ENCODE measurements around the gene RTP3. TPM values are rescaled to one million over a fixed set of nuclear protein-coding genes. Genes with fewer than 3 reads are reported as not detected.
"Not testable (repeated sequence)": the region's sequence is repeated elsewhere in the genome, so short reads cannot be mapped to it uniquely, and the experiment has no call there.

RTP3 gene
- total RNA-seq, 4 donors from 2014 or later: not detected

DNA sequence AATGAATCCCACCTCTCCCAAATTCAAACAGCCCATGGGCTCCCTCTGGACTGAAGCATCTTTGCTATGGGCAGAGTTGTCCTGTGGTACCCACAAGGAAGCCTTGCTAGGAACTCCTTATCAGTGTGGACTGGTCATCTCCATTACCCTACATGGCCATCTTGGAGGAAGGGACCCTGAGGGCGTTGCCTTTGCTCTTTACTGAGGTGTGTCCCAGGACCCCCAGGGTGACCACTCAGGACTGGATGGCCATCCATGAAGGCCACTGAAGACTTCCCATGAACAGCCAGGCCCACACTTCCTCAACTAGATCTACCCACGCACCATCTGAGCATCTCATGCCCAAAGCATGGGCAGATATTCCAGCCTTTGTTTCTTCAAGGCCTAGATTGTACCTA, 20.0 kb downstream of the RTP3 start:
- TF ChIP-seq POLR2A (IDR thresholded peaks at IDR 0.05): no peak
- TF ChIP-seq, protein P1, sequence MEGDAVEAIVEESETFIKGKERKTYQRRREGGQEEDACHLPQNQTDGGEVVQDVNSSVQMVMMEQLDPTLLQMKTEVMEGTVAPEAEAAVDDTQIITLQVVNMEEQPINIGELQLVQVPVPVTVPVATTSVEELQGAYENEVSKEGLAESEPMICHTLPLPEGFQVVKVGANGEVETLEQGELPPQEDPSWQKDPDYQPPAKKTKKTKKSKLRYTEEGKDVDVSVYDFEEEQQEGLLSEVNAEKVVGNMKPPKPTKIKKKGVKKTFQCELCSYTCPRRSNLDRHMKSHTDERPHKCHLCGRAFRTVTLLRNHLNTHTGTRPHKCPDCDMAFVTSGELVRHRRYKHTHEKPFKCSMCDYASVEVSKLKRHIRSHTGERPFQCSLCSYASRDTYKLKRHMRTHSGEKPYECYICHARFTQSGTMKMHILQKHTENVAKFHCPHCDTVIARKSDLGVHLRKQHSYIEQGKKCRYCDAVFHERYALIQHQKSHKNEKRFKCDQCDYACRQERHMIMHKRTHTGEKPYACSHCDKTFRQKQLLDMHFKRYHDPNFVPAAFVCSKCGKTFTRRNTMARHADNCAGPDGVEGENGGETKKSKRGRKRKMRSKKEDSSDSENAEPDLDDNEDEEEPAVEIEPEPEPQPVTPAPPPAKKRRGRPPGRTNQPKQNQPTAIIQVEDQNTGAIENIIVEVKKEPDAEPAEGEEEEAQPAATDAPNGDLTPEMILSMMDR (IDR thresholded peaks at IDR 0.05): no peak
- Histone ChIP-seq H3K27ac (no peak overlapping the region), H3K9me3 (no peaks in the 10 kb centered on the region), H3K4me1 (no peaks in the 10 kb centered on the region), H3K4me3 (no peak overlapping the region), H3K27me3 (no peaks in the 10 kb centered on the region), H3K36me3 (no peaks in the 10 kb centered on the region)
- intact Hi-C loops (cut with DNase I): no loop called here
- 94 to 100% methylated on average over 1 to 2 of the region's 2 CpGs for WGBS, 2 donors
- DNase-seq: no peak

DNA sequence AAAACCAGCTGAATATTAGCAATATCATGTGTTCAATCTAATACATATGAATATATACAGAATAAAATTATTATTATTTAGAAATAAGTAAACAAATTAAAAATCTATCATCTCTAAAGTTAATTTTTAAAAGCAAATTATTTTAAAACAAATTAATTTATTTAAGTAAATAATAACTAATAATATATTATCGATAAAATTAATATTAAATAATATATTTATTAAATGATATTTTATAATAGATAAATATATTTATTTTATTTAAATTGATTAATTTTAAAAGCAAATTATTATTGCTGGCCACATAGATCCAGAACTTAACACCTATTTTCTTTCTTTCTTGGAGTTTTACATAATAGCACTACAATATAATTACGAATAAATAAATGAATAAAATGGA, 22.2 kb downstream of the RTP3 start:
- Histone ChIP-seq H3K27me3 (no peaks in the 10 kb centered on the region), H3K4me1 (no peaks in the 10 kb centered on the region), H3K27ac (no peak overlapping the region), H3K9me3 (no peaks in the 10 kb centered on the region), H3K4me3 (no peak overlapping the region), H3K36me3 (no peaks in the 10 kb centered on the region)
- no peak for TF ChIP-seq POLR2A (IDR thresholded peaks at IDR 0.05)
- TF ChIP-seq, protein P1 (IDR thresholded peaks at IDR 0.05): no peak
- 66 to 95% methylated on average over 2 of the region's 2 CpGs for WGBS, 2 donors
- DNase-seq: no peak
- intact Hi-C loops (cut with DNase I): no loop called here

DNA sequence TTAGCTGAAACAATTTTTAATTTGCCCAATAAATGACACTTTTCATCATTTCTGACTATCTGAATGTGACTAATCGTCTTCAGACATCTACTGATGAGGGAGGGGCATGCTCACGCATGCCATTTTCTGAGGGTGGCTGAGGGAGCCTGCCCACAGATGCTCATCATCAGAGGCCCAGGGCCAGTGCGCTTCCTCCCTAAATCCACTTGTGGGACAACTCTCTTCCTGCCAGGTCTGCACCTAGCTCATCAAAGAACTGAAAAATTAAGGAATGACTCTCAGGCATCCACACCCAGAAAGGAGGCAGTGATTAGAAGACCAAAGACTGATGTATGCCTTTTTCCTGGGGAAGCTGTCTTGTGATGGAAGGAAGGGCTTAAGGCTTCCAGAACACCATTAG, 22.8 kb downstream of the RTP3 start:
- Histone ChIP-seq H3K27me3 (no peaks in the 10 kb centered on the region), H3K4me3 (no peak overlapping the region), H3K4me1 (no peaks in the 10 kb centered on the region), H3K36me3 (no peaks in the 10 kb centered on the region), H3K9me3 (no peaks in the 10 kb centered on the region), H3K27ac (no peak overlapping the region)
- TF ChIP-seq POLR2A (IDR thresholded peaks at IDR 0.05): no peak
- TF ChIP-seq, protein P1 (IDR thresholded peaks at IDR 0.05): no peak
- DNase-seq: no peak
- intact Hi-C loops (cut with DNase I): no loop called here
- WGBS, 2 donors: 52 to 80% methylated on average over 3 of the region's 3 CpGs

DNA sequence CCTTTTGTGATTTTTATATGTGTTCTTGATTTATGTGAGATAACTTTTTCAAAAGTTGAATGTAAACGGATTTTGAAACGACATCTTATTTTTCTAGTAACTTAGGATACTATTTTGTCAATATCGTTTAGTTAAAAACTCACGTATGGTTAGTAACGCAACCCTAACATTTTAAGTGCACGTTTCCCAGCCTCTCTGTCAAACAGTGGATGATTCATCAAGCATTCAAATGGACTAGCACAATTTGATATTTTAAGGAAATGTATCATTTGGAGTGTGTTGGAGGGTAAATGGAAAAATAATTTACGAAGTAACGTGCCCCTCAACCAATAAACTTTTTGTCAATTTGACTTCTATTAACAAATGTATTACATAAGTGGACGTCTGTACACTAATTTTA, 23.3 kb downstream of the RTP3 start:
- Histone ChIP-seq H3K27me3 (no peaks in the 10 kb centered on the region), H3K9me3 (no peaks in the 10 kb centered on the region), H3K36me3 (no peaks in the 10 kb centered on the region), H3K27ac (no peak overlapping the region), H3K4me3 (no peak overlapping the region), H3K4me1 (no peaks in the 10 kb centered on the region)
- intact Hi-C loops (cut with DNase I): no loop called here
- 79 to 84% methylated on average over 9 of the region's 9 CpGs for WGBS, 2 donors
- no peak for DNase-seq
- TF ChIP-seq POLR2A (IDR thresholded peaks at IDR 0.05): no peak

GRCh38 chr3:46522201-46522600, 24.4 kb downstream of the RTP3 start:
- whole genome bisulfite sequencing, 2 donors: 83 to 93% methylated on average over 4 of the region's 4 CpGs
- H3K36me3 ChIP-seq; H3K4me1 ChIP-seq; H3K9me3 ChIP-seq; H3K4me3 ChIP-seq; H3K27me3 ChIP-seq; DNase-seq; intact Hi-C loops (cut with DNase I); H3K27ac ChIP-seq: not testable (repeated sequence)

- H3K4me1 ChIP-seq: no peaks in the 10 kb centered on the region
- TF ChIP-seq, protein P1 (IDR thresholded peaks at IDR 0.05): no peak
- TF ChIP-seq POLR2A (IDR thresholded peaks at IDR 0.05): no peak
- H3K9me3 ChIP-seq: no peaks in the 10 kb centered on the region
- intact Hi-C loops (cut with DNase I): no loop called here
- WGBS, 2 donors: 85 to 95% methylated on average over 2 of the region's 2 CpGs
- H3K36me3 ChIP-seq: no peaks in the 10 kb centered on the region
- H3K27me3 ChIP-seq: no peaks in the 10 kb centered on the region
- H3K4me3 ChIP-seq: no peak overlapping the region
- DNase-seq: no peak
- H3K27ac ChIP-seq: no peak overlapping the region
Measured at GRCh38 chr3:46523556-46523955, 25.8 kb downstream of the RTP3 start.

Data from esophagus squamous epithelium (tissue), 5 donors.